B cell (primary cell): ENCODE results near the gene JAM2.

Source experiments
- EZH2 ChIP-seq: IDR thresholded peaks from 2 replicates; pipeline ENCODE4 v1.6.1; 2012; ENCODE audit warnings: borderline replicate concordance, low read depth, mild to moderate bottlenecking, moderate library complexity, low read length; ENCODE audit not compliant: insufficient read depth, poor library complexity, severe bottlenecking
- TF ChIP-seq, protein P1 (sequence below): fragments of 200-600 bp; IDR thresholded peaks from one replicate; pipeline ENCODE4 v1.8.0; 2022; ENCODE audit warnings: antibody characterized with exemption, mild to moderate bottlenecking

DNA sequence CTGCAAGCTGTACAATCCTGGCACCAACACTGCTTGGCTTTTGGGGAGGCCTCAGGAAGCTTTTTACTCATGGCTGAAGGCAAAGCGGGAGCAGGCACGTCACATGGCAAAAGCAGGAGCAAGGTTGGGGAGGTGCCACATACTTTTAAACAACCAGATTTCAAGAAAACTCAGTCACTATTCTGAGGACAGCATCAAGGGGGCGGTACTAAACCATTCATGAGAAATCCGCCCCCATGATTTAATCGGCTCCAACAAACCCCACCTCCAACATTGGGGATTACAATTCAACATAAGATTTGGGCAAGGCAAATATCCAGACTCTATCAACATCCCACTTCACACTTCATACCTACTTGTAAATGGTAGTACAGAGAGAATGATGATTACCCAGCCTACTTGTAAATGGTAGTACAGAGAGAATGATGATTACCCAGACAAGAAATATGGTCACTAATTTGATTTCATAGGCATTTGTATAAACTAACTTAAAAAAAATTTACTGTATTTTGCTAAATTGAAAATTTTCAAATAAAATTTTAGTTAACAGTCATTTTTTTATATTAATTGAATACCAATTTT, 70.7 kb downstream of the JAM2 start:
- TF ChIP-seq, protein P1, sequence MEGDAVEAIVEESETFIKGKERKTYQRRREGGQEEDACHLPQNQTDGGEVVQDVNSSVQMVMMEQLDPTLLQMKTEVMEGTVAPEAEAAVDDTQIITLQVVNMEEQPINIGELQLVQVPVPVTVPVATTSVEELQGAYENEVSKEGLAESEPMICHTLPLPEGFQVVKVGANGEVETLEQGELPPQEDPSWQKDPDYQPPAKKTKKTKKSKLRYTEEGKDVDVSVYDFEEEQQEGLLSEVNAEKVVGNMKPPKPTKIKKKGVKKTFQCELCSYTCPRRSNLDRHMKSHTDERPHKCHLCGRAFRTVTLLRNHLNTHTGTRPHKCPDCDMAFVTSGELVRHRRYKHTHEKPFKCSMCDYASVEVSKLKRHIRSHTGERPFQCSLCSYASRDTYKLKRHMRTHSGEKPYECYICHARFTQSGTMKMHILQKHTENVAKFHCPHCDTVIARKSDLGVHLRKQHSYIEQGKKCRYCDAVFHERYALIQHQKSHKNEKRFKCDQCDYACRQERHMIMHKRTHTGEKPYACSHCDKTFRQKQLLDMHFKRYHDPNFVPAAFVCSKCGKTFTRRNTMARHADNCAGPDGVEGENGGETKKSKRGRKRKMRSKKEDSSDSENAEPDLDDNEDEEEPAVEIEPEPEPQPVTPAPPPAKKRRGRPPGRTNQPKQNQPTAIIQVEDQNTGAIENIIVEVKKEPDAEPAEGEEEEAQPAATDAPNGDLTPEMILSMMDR = no peak
- no peak for TF ChIP-seq EZH2
